ENCODE data around the gene ARL4C. TPM values are rescaled to one million over a fixed set of nuclear protein-coding genes. Genes with fewer than 3 reads are reported as not detected.

ARL4C gene
- total and polyA plus RNA-seq, 2 experiments from 2014 or later = 15.9 to 30.0 TPM

- Histone ChIP-seq H3K27me3 (no peaks in the 10 kb centered on the region), H3K4me3 (no peak overlapping the region), H3K9me2 (replicated peaks; ENCODE audit: insufficient read depth) (no peaks in the 10 kb centered on the region), H3K79me2 (no peaks in the 10 kb centered on the region), H3K4me2 (no peak overlapping the region), H3K9me3 (ENCODE audit: low read depth) (no peaks in the 10 kb centered on the region), H4K20me1 (ENCODE audit: insufficient read depth, poor library complexity, severe bottlenecking) (no peaks in the 10 kb centered on the region), H3K27ac (no peak overlapping the region), H3K4me1 (ENCODE audit: insufficient read depth) (peaks cover 3% of the 10 kb centered on the region), H3K36me3 (replicated peaks; ENCODE audit: insufficient read depth, low read depth) (no peaks in the 10 kb centered on the region), H2AFZ (no peak overlapping the region)
- WGBS (ENCODE audit: low lambda C conversion rate, missing lambda C conversion rate) = 78% methylated on average over 8 of the region's 8 CpGs
- no peak for TF ChIP-seq EZH2 (IDR thresholded peaks at IDR 0.05; ENCODE audit: borderline replicate concordance)
- no peak for TF ChIP-seq EZH2phosphoT487 (IDR thresholded peaks at IDR 0.05; ENCODE audit: low read depth, severe bottlenecking, unreplicated experiment)
- TF ChIP-seq CTCF (IDR thresholded peaks at IDR 0.05; ENCODE audit: poor library complexity) = no peak
- DNase-seq (ENCODE audit: low spot score) = no peak
Observed at GRCh38 chr2:234534515-234534914, 37.6 kb upstream of the ARL4C start.

DNA sequence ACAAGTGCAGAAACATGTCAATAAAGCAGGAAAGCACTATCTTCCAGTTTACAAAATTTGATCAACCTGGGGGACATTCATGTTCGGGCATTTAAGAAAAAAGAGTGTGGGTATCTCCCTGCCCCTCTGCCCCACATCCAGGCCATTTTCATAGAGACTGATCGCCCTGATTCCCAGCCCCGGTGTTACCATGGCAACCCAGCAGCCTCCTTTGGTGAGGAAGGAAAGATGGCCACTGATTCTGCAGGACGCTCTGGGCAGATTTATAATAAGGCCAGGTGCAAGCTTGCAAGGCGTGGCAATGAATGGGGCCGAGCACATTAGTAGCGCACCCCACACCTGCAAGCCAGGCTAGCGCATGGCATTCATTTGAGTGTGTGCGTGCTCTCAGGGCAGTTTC, 36.7 kb upstream of the ARL4C start:
- Histone ChIP-seq H3K79me2 (no peaks in the 10 kb centered on the region), H3K4me1 (ENCODE audit: insufficient read depth) (peaks cover 3% of the 10 kb centered on the region), H3K9me2 (replicated peaks; ENCODE audit: insufficient read depth) (no peaks in the 10 kb centered on the region), H3K27me3 (no peaks in the 10 kb centered on the region), H4K20me1 (ENCODE audit: insufficient read depth, poor library complexity, severe bottlenecking) (no peaks in the 10 kb centered on the region), H3K36me3 (replicated peaks; ENCODE audit: insufficient read depth, low read depth) (no peaks in the 10 kb centered on the region), H3K4me3 (no peak overlapping the region), H2AFZ (no peak overlapping the region), H3K27ac (no peak overlapping the region), H3K9me3 (ENCODE audit: low read depth) (no peaks in the 10 kb centered on the region), H3K4me2 (no peak overlapping the region)
- no peak for DNase-seq (ENCODE audit: low spot score)
- WGBS (ENCODE audit: low lambda C conversion rate, missing lambda C conversion rate) = 92% methylated on average over 9 of the region's 9 CpGs
- TF ChIP-seq EZH2 (IDR thresholded peaks at IDR 0.05; ENCODE audit: borderline replicate concordance) (no peak), EZH2phosphoT487 (IDR thresholded peaks at IDR 0.05; ENCODE audit: low read depth, severe bottlenecking, unreplicated experiment) (no peak), CTCF (IDR thresholded peaks at IDR 0.05; ENCODE audit: poor library complexity) (no peak)

DNA sequence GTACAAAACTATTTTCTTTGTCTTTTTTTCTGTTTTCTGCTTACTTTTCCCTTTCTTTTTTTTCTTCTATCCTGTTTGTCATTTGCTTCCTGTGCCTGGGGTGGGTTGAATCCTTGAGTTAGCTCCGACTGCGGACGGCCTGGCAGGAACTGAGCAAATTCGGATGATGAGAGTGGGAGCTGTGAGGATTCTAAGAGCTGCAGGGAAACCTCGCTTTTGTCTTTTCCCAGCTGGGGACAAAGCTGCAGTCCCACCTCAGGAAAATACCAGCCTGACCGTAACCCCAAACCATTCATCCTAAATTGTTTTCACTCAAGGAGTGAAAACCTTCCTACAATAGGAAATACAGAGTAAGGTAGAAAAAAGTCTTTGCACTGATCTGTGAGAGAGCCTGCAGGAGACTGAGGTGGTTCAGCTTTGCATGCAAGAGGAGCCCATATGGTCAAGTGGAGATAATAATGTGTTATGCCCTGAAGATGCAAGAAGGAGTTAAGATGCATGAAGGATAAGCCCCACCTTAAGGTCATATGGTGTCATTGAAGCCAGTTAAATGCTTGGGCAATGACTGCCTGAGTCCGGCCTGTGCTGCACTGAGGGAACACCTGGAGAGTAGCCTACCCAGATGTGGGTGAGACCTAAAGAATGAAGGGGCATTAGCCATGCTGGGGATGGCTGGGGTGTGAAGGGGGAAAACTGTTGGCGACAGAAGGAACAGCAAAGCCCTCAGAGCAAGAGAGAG, 31.7 kb upstream of the ARL4C start:
- DNase-seq (ENCODE audit: low spot score) = no peak
- H4K20me1 ChIP-seq (ENCODE audit: insufficient read depth, poor library complexity, severe bottlenecking) = no peaks in the 10 kb centered on the region
- no peak overlapping the region for H3K4me2 ChIP-seq
- H3K27ac ChIP-seq = no peak overlapping the region
- H3K9me3 ChIP-seq (ENCODE audit: low read depth) = no peaks in the 10 kb centered on the region
- H3K27me3 ChIP-seq = no peaks in the 10 kb centered on the region
- H3K9me2 ChIP-seq (replicated peaks; ENCODE audit: insufficient read depth) = no peaks in the 10 kb centered on the region
- H2AFZ ChIP-seq = no peak overlapping the region
- TF ChIP-seq CTCF (IDR thresholded peaks at IDR 0.05; ENCODE audit: poor library complexity) (no peak), EZH2 (IDR thresholded peaks at IDR 0.05; ENCODE audit: borderline replicate concordance) (no peak)
- H3K36me3 ChIP-seq (replicated peaks; ENCODE audit: insufficient read depth, low read depth) = no peaks in the 10 kb centered on the region
- no peaks in the 10 kb centered on the region for H3K79me2 ChIP-seq
- H3K4me1 ChIP-seq (ENCODE audit: insufficient read depth) = no peaks in the 10 kb centered on the region
- WGBS (ENCODE audit: low lambda C conversion rate, missing lambda C conversion rate) = 82% methylated on average over 8 of the region's 8 CpGs
- no peak overlapping the region for H3K4me3 ChIP-seq

All from hepatocyte (in vitro differentiated cells).